K562 (cell line): ENCODE data around the gene PTPRE. TPM values are rescaled to one million over a fixed set of nuclear protein-coding genes. Genes with fewer than 3 reads are reported as not detected.

Experiments used
- ATAC-seq: fragments of 200-7000 bp; cut with Tn5 transposase; 3 replicates; pipeline ENCODE4 v1.9.1; 2020; ENCODE audit warnings: moderate library complexity
- BruUV-seq: library from RNA; stranded (reverse); fragments of 400-500 nt; replicated peaks from 2 replicates; lab custom pipeline; 2021; lab: Mats Ljungman, UMichigan
- CTCF ChIA-PET: fragments of 300-600 bp; formaldehyde crosslinking; extraction: SDS; loops from one replicate; lab custom pipeline; 2021; ENCODE audit warnings: low intra/inter-chr PET ratio; lab: Yijun Ruan, JAX
- POLR2A ChIA-PET: fragments of 300-600, 350-650 bp; sonication (Branson Sonifier 250); formaldehyde crosslinking; extraction: SDS; loops from one replicate; lab custom pipeline; 2021; ENCODE audit warnings: antibody characterized with exemption, inconsistent platforms; lab: Yijun Ruan, JAX
- DNase-seq, 4 experiments: peaks; one replicate each; pipeline versions ENCODE4 v3.0.0 to v3.0.0-alpha.2; 2011 to 2018; ENCODE audit warnings: low spot score in 3 of 4, mixed read lengths in 3 of 4; ENCODE audit errors: extremely low read depth in 1 of 4
- FAIRE-seq: peaks from 2 replicates; lab custom pipeline; 2011; peaks lifted over from hg19 to GRCh38; lab: Jason Lieb, UNC
- H2AFZ ChIP-seq: 2 replicates; pipeline ENCODE4 v1.6.0; 2011; ENCODE audit warnings: low read depth, low read length, control low read depth, inconsistent platforms
- H3K27ac ChIP-seq: fragments of 200-600 bp; 3 replicates; pipeline ENCODE4 v1.8.0; 2011; ENCODE audit warnings: low read depth, mild to moderate bottlenecking, control low read depth, inconsistent platforms, low read length, moderate library complexity, mixed read lengths; ENCODE audit errors: extremely low read depth
- H3K27me3 ChIP-seq, 2 experiments: fragments of 300-600 bp in 1 of 2; 2 replicates in 1 of 2; 3 replicates in 1 of 2; pipeline versions ENCODE4 v1.6.0 to v1.8.0; 2011; ENCODE audit warnings: inconsistent platforms in 2 of 2, low read length in 2 of 2, mild to moderate bottlenecking in 1 of 2, mixed read lengths in 1 of 2, moderate library complexity in 1 of 2; ENCODE audit not compliant: control insufficient read depth in 2 of 2, insufficient read depth in 2 of 2
- H3K36me3 ChIP-seq: fragments of 300-600 bp; 3 replicates; pipeline ENCODE4 v1.8.0; 2011; ENCODE audit warnings: mild to moderate bottlenecking, low read length, inconsistent platforms; ENCODE audit not compliant: control insufficient read depth, insufficient read depth
- H3K4me1 ChIP-seq, 2 experiments: fragments of 200-600 bp in 1 of 2; replicated peaks in 1 of 2; 2 replicates in 1 of 2; 3 replicates in 1 of 2; pipeline versions ENCODE4 v1.5.1 to v1.8.0; 2011; ENCODE audit warnings: inconsistent platforms in 2 of 2, low read length in 2 of 2, mild to moderate bottlenecking in 1 of 2, mixed read lengths in 1 of 2, moderate library complexity in 1 of 2; ENCODE audit not compliant: control insufficient read depth in 2 of 2, insufficient read depth in 2 of 2
- H3K4me2 ChIP-seq: 2 replicates; pipeline ENCODE4 v1.6.1; 2011; ENCODE audit warnings: low read length, control low read depth, inconsistent platforms, mixed read lengths; ENCODE audit not compliant: insufficient read depth
- H3K4me3 ChIP-seq: fragments of 200-600 bp; sonication (generic), shearing (Covaris generic); 2 replicates; pipeline ENCODE4 v1.5.1; 2016; ENCODE audit warnings: control low read depth, inconsistent platforms
- H3K79me2 ChIP-seq: fragments of 200-600 bp; 3 replicates; pipeline ENCODE4 v1.8.0; 2011; ENCODE audit warnings: low read length, inconsistent platforms; ENCODE audit not compliant: control insufficient read depth, insufficient read depth
- H3K9ac ChIP-seq, 2 experiments: 2 replicates each; pipeline versions ENCODE4 v1.6.0 to v1.6.1; 2011; ENCODE audit warnings: low read depth in 2 of 2, low read length in 2 of 2, control low read depth in 1 of 2, inconsistent platforms in 1 of 2, mild to moderate bottlenecking in 1 of 2, mixed read lengths in 1 of 2; ENCODE audit not compliant: insufficient read depth in 1 of 2
- H3K9me1 ChIP-seq: one replicate; pipeline ENCODE4 v1.6.0; 2011; ENCODE audit warnings: inconsistent platforms, mild to moderate bottlenecking, low read length, moderate library complexity; ENCODE audit not compliant: control insufficient read depth, insufficient read depth
- H3K9me3 ChIP-seq: replicated peaks from 2 replicates; pipeline ENCODE4 v1.5.1; 2011; ENCODE audit warnings: low read depth, low read length, inconsistent platforms; ENCODE audit not compliant: control insufficient read depth, insufficient read depth
- H4K20me1 ChIP-seq: replicated peaks from 2 replicates; pipeline ENCODE4 v1.6.1; 2011; ENCODE audit warnings: low read length, inconsistent platforms, mixed read lengths; ENCODE audit not compliant: control insufficient read depth, insufficient read depth
- ASH1L ChIP-seq: fragments of 450-650 bp; IDR thresholded peaks from 2 replicates; pipeline ENCODE4 v1.6.1; 2018; ENCODE audit warnings: borderline replicate concordance, mild to moderate bottlenecking, low read depth; ENCODE audit not compliant: partially characterized antibody
- BCLAF1 ChIP-seq, 2 experiments: fragments of 450-650 bp in 1 of 2; IDR thresholded peaks; 2 replicates each; pipeline ENCODE4 v1.6.1; 2011 to 2017; ENCODE audit warnings: low read depth in 2 of 2, antibody characterized with exemption in 1 of 2, borderline replicate concordance in 1 of 2, low read length in 1 of 2, mild to moderate bottlenecking in 1 of 2, mixed read lengths in 1 of 2; ENCODE audit not compliant: control insufficient read depth in 1 of 2
- CCNT2 ChIP-seq: IDR thresholded peaks from 2 replicates; pipeline ENCODE4 v1.6.1; 2011; ENCODE audit warnings: borderline replicate concordance, low read depth, mild to moderate bottlenecking, moderate library complexity, mixed read lengths, low read length; ENCODE audit not compliant: insufficient read length; ENCODE audit errors: extremely low read depth
- CTCFL ChIP-seq: IDR thresholded peaks from 2 replicates; pipeline ENCODE4 v1.6.1; 2011; ENCODE audit warnings: borderline replicate concordance, low read depth, mild to moderate bottlenecking, moderate library complexity, low read length; ENCODE audit not compliant: insufficient read depth, poor library complexity, severe bottlenecking
- HDAC6 ChIP-seq: IDR thresholded peaks from 2 replicates; pipeline ENCODE4 v1.6.1; 2012; ENCODE audit warnings: low read depth, mild to moderate bottlenecking, control low read depth, inconsistent platforms, low read length, moderate library complexity
- KLF16 ChIP-seq: IDR thresholded peaks from 2 replicates; pipeline ENCODE4 v1.6.1; 2016; ENCODE audit warnings: antibody characterized with exemption
- MTA3 ChIP-seq: fragments of 450-650 bp; formaldehyde crosslinking; IDR thresholded peaks from 2 replicates; pipeline ENCODE4 v1.6.1; 2017; ENCODE audit warnings: mild to moderate bottlenecking, borderline replicate concordance
- MTF1 ChIP-seq: fragments of 250-450 bp; sonication (Bioruptor Pico); IDR thresholded peaks from 2 replicates; pipeline ENCODE4 v1.9.0; 2021; ENCODE audit warnings: moderate library complexity, mild to moderate bottlenecking, inconsistent platforms, borderline replicate concordance
- NFRKB ChIP-seq: fragments of 450-650 bp; IDR thresholded peaks from 2 replicates; pipeline ENCODE4 v1.6.1; 2016; ENCODE audit warnings: low read depth
- PPARD ChIP-seq: fragments of 250-450 bp; sonication (Bioruptor Pico); IDR thresholded peaks from 2 replicates; pipeline ENCODE4 v1.8.0; 2022; ENCODE audit warnings: inconsistent platforms, mild to moderate bottlenecking, moderate library complexity
- RFX1 ChIP-seq: fragments of 450-650 bp; IDR thresholded peaks from 2 replicates; pipeline ENCODE4 v1.6.1; 2016; ENCODE audit warnings: mild to moderate bottlenecking, moderate library complexity
- RNF2 ChIP-seq: sonication (generic); IDR thresholded peaks from 2 replicates; pipeline ENCODE4 v1.6.1; 2016
- TGIF2 ChIP-seq: sonication (generic); formaldehyde crosslinking; IDR thresholded peaks from 2 replicates; pipeline ENCODE4 v1.8.1; 2022; ENCODE audit warnings: mild to moderate bottlenecking, missing genetic modification reagents, moderate library complexity
- THAP12 ChIP-seq: fragments of 250-450 bp; sonication (Bioruptor Pico); IDR thresholded peaks from 2 replicates; pipeline ENCODE4 v1.9.0; 2021; ENCODE audit warnings: mild to moderate bottlenecking, inconsistent platforms
- ZNF133 ChIP-seq: fragments of 250-450 bp; sonication (Bioruptor Pico); IDR thresholded peaks from 2 replicates; pipeline ENCODE4 v1.4.0; 2020; ENCODE audit warnings: mild to moderate bottlenecking
- ZNF239 ChIP-seq: fragments of 250-450 bp; sonication (Bioruptor Pico); IDR thresholded peaks from 2 replicates; pipeline ENCODE4 v1.4.0; 2020; ENCODE audit warnings: mild to moderate bottlenecking
- ZZZ3 ChIP-seq: fragments of 450-650 bp; IDR thresholded peaks from 2 replicates; pipeline ENCODE4 v1.6.1; 2016; ENCODE audit warnings: antibody characterized with exemption, mild to moderate bottlenecking, moderate library complexity
- WGBS: fragments of 100-300 bp; shearing (Covaris generic); methylation state at CpG from one replicate; pipeline ENCODE4 v1.1.6; 2016; ENCODE audit warnings: low coverage, mixed read lengths; ENCODE audit not compliant: insufficient coverage; ENCODE audit errors: missing lambda C conversion rate; 5-methylcytosine and 5-hydroxymethylcytosine counted together
- in situ Hi-C: fragments of 300-500 bp; cut with MboI; formaldehyde crosslinking; loops from 4 replicates; pipeline ENCODE4 v1.15.0; 2018; ENCODE audit warnings: inconsistent platforms, mixed read lengths
- intact Hi-C: fragments of 100-400 bp; cut with micrococcal nuclease; formaldehyde crosslinking; loops from 2 replicates; pipeline ENCODE4 v1.14.2; 2022
- polyA plus RNA-seq, 8 experiments: library from polyadenylated mRNA; depleted of rRNA in 4 of 8; stranded (reverse) in 5 of 8; unstranded in 3 of 8; fragments of >200 nt; fragmentation: Nextera tagmentation in 2 of 8; fragmentation: Illumina TruSeq in 1 of 8; extraction: Ambion mirVana in 2 of 8; extraction: Trizol in 1 of 8; gene quantifications; 2 replicates each; pipeline versions ENCODE4 v1.2.1 to v1.2.3, GENCODE V29; 2011 to 2014; ENCODE audit warnings: inconsistent platforms in 1 of 8, missing spikeins in 1 of 8
- total RNA-seq, 7 experiments: library from RNA; depleted of rRNA in 6 of 7; stranded (reverse); fragments of >200 nt in 6 of 7; fragmentation: Illumina TruSeq in 2 of 7; extraction: Trizol in 2 of 7; gene quantifications; 2 replicates each; pipeline versions ENCODE4 v1.2.1 to v1.2.3, GENCODE V29; 2011 to 2021; ENCODE audit warnings: low replicate concordance in 1 of 7

The PTPRE gene
- total and polyA plus RNA-seq, 9 of the 15 experiments (the other 6 are each of a cell fraction or from before 2014, with no cell fraction given): 0.01 to 0.13 (median 0.04) TPM; not detected in 4

GRCh38 chr10:128080231-128080630 lies 173.3 kb downstream of the PTPRE start:
- H3K27ac ChIP-seq: no peak overlapping the region
- BruUV-seq: no TSS peak
- no peaks in the 10 kb centered on the region for H3K9me3 ChIP-seq
- no peak overlapping the region for H3K4me3 ChIP-seq
- no peaks in the 10 kb centered on the region for H3K4me1 ChIP-seq
- no peak overlapping the region for H3K4me2 ChIP-seq
- ChIA-PET CTCF (no interaction called here), POLR2A (no interaction called here)
- H3K79me2 ChIP-seq: no peaks in the 10 kb centered on the region
- DNase-seq (no peak), FAIRE-seq (no peak), ATAC-seq (no peak)
- 0 out of 2 replicates have a peak, but pooled peaks cover 5% of the 10 kb centered on the region for H4K20me1 ChIP-seq
- intact Hi-C loops (no loop called here), in situ Hi-C loops (no loop called here)
- H2AFZ ChIP-seq: no peak overlapping the region
- H3K27me3 ChIP-seq: peaks cover 0 to 34% of the 10 kb centered on the region in 2 experiments; a peak in 3 of 5 replicates
- no peak overlapping the region for H3K9ac ChIP-seq
- H3K9me1 ChIP-seq: no peaks in the 10 kb centered on the region
- WGBS: 0% methylated on average over 13 of the region's 13 CpGs
- H3K36me3 ChIP-seq: no peaks in the 10 kb centered on the region
- TF ChIP-seq RNF2 (no peak), MTA3 (no peak), RFX1 (no peak), NFRKB (no peak), PPARD (no peak), CCNT2 (no peak), ZNF239 (CRISPR knock-in tag) (no peak), ASH1L (no peak), THAP12 (CRISPR knock-in tag) (no peak), TGIF2 (CRISPR knock-in tag) (no peak), MTF1 (CRISPR knock-in tag) (no peak), ZNF133 (CRISPR knock-in tag) (no peak), KLF16 (no peak), HDAC6 (no peak), CTCFL (no peak), ZZZ3 (no peak), BCLAF1 (IDR thresholded peaks at IDR 0.05; ENCODE audit: borderline replicate concordance in 1 of 2, control insufficient read depth in 1 of 2, low read depth in 2 of 2, low read length in 1 of 2) (no peak)
